ENCODE results near the gene PALD1.

Gene PALD1

DNA sequence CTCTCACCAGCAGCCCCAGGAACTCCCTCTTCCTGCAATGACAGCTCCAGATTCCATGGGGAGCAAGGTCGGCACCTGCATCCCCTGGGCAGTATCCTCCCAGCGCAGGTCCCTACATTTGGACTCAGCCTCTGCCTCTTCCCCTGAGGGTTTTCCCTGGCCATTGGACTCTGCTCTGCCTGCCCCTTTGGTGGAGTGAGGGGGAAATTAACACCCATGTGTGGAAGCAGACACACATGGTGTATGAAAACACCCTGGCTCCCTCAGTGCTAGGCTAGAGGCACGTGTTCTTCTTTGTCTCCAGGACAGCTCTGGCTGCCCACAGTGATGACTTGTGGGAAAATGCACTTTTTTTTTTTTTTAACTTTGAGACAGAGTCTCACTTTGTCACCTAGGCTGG is 115.6 kb downstream of the PALD1 start:
- no peak for DNase-seq
- no peaks in the 10 kb centered on the region for H3K36me3 ChIP-seq (replicated peaks)
- no peak overlapping the region for H3K27ac ChIP-seq
- in situ Hi-C loops (cut with HindIII; ENCODE audit: low pct_ligation_motif_present, low sequenced_read_pairs) = no loop called here
- no peak for TF ChIP-seq CTCF (IDR thresholded peaks at IDR 0.05; ENCODE audit: low read depth, low read length, missing control alignments)
- no peak overlapping the region for H3K4me3 ChIP-seq (ENCODE audit: low read depth, low read length)
- peaks cover 3% of the 10 kb centered on the region for H3K27me3 ChIP-seq (replicated peaks)

GRCh38 chr10:70595566-70596016 is 117.0 kb downstream of the PALD1 start:
- no peak for DNase-seq
- in situ Hi-C loops (cut with HindIII; ENCODE audit: low pct_ligation_motif_present, low sequenced_read_pairs) = no loop called here
- peaks cover 2% of the 10 kb centered on the region for H3K27me3 ChIP-seq (replicated peaks)

DNA sequence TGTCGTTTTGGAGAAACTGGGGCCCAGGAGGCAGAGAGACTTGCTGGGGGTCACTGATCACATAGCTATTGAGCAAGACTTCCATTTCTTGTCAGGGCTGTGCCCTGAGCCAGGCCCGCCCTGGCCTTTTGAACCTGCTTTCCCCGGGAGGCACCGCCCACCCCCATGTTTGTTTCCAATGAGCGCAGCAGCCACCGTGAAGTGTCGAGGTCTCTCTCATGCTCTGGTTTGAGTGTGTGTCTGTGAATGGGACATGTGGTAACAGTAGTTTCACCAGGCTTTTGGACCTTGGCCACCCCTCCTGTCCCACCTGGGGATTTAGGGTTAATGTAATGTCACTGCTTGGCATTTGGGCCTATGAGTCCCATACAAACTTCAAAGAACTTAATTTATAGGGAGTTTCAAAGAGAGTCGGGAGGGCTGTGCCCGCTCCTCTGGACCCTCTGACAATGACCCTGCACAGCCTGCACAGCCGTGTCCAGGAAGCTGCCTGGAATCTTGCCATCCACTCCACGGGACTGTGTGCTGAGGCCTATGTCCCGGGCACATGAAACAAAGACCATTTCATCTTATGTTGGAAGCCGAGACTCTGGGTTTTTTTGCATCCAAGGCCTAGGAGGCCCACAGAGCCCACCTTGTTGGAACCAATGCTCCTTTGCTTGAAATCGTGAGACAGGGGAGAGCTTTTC is 117.7 kb downstream of the PALD1 start:
- in situ Hi-C loops (cut with HindIII; ENCODE audit: low pct_ligation_motif_present, low sequenced_read_pairs) = no loop called here
- H3K27ac ChIP-seq = no peak overlapping the region
- no peaks in the 10 kb centered on the region for H3K36me3 ChIP-seq (replicated peaks)
- no peak for TF ChIP-seq CTCF (IDR thresholded peaks at IDR 0.05; ENCODE audit: low read depth, low read length, missing control alignments)
- H3K27me3 ChIP-seq (replicated peaks) = peaks cover 2% of the 10 kb centered on the region
- DNase-seq = no peak
- H3K4me3 ChIP-seq (ENCODE audit: low read depth, low read length) = no peak overlapping the region

More at GRCh38 chr10:70595566-70596016, 117.0 kb downstream of the PALD1 start:
- Histone ChIP-seq H3K27ac (no peak overlapping the region), H3K36me3 (replicated peaks) (no peaks in the 10 kb centered on the region), H3K4me3 (ENCODE audit: low read depth, low read length) (no peak overlapping the region)
- TF ChIP-seq CTCF (IDR thresholded peaks at IDR 0.05; ENCODE audit: low read depth, low read length, missing control alignments) = no peak

DNA sequence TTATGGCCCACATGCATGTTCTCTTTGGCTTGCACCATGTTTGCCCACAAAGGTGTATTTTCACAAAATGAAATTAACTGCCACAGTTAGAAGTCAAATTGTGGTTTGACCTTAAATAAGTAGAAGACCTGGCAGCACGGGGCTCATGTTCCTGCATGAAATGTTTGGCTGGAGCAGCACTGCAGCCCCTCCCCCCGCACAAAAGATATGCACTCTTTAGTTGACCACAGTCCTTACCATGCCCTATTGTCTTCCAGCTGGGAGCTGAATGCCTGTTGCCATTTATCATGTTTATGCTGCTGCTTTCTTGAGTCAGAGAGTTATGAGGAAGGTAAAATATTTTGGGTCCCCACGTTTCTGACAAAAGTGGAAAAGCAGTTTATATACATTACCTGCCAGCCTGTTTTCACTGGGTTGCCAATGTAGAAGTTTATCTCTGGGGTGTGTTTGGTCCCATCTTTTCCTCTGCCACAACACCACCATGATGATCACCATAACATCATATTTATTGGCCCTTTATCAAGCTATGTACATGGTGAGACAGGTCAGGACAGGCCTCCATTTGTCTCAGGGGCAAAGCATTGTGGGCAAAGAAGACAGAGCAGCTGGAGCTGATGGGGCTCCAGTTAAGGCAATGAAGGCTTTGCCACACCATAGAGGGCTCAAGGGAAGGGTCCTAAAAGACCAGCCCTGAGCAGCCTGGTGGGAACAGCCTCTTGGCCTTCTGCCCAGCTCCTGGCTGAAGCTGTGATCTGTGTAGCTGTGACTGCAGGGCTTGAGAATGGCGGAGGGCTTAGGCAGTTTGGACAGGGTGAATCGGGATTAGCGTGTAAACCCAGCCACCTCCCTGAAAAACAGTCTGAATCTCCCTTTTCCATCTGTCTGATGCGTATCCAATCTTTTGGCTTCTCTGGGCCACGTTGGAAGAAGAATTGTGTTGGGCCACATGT is 118.6 kb downstream of the PALD1 start:
- Histone ChIP-seq H3K27me3 (replicated peaks) (no peaks in the 10 kb centered on the region), H3K4me3 (ENCODE audit: low read depth, low read length) (no peak overlapping the region), H3K27ac (no peak overlapping the region), H3K36me3 (replicated peaks) (no peaks in the 10 kb centered on the region)
- in situ Hi-C loops (cut with HindIII; ENCODE audit: low pct_ligation_motif_present, low sequenced_read_pairs) = no loop called here
- no peak for DNase-seq
- no peak for TF ChIP-seq CTCF (IDR thresholded peaks at IDR 0.05; ENCODE audit: low read depth, low read length, missing control alignments)

GRCh38 chr10:70597856-70598815 is 119.6 kb downstream of the PALD1 start:
- no peak for DNase-seq
- H3K36me3 ChIP-seq (replicated peaks) = no peaks in the 10 kb centered on the region
- H3K27ac ChIP-seq = no peak overlapping the region
- H3K27me3 ChIP-seq (replicated peaks) = no peaks in the 10 kb centered on the region
- no peak for TF ChIP-seq CTCF (IDR thresholded peaks at IDR 0.05; ENCODE audit: low read depth, low read length, missing control alignments)
- in situ Hi-C loops (cut with HindIII; ENCODE audit: low pct_ligation_motif_present, low sequenced_read_pairs) = no loop called here
- H3K4me3 ChIP-seq (ENCODE audit: low read depth, low read length) = no peak overlapping the region

Measured in brain microvascular endothelial cell (primary cell).